NCI-H146 treated with DMSO at 0.1 percent for 48 hours (cell line): ENCODE data around the gene VPS54.
A peak's percentile ranks its signal among the peaks of the same experiment; 100 is the strongest.
"Not testable (repeated sequence)": the region's sequence is repeated elsewhere in the genome, so short reads cannot be mapped to it uniquely, and the experiment has no call there.

Experiments used
- DNase-seq: peaks from one replicate; lab custom pipeline; 2025; ENCODE audit not compliant: unreplicated experiment; lab: John Stamatoyannopoulos, UW

Gene VPS54

GRCh38 chr2:63872571-63873328 is 146.5 kb downstream of the VPS54 start:
- DNase-seq = no peak

- no peak for DNase-seq
These were observed 147.4 kb downstream of the VPS54 start for GRCh38 chr2:63871864-63872263.

GRCh38 chr2:63870679-63871078 is 148.5 kb downstream of the VPS54 start:
- DNase-seq = no peak

GRCh38 chr2:63866009-63866709 is 153.1 kb downstream of the VPS54 start:
- DNase-seq = no peak

- no peak for DNase-seq
These were observed 153.9 kb downstream of the VPS54 start for GRCh38 chr2:63865159-63865799.

- no peak for DNase-seq
These were observed 155.5 kb downstream of the VPS54 start for GRCh38 chr2:63863707-63864106.

- no peak for DNase-seq
These were observed 156.4 kb downstream of the VPS54 start for GRCh38 chr2:63862806-63863205.

GRCh38 chr2:63861220-63861822 is 157.9 kb downstream of the VPS54 start:
- peak; percentile 26 for DNase-seq

GRCh38 chr2:63858291-63858690 is 160.9 kb downstream of the VPS54 start:
- DNase-seq = no peak

- DNase-seq = no peak
These were observed 163.0 kb downstream of the VPS54 start for GRCh38 chr2:63856303-63856603.

GRCh38 chr2:63855418-63856302 is 163.6 kb downstream of the VPS54 start:
- DNase-seq = no peak

- no peak for DNase-seq
These were observed 165.5 kb downstream of the VPS54 start for GRCh38 chr2:63853527-63854310.

GRCh38 chr2:63851691-63852311 is 167.4 kb downstream of the VPS54 start:
- no peak for DNase-seq

GRCh38 chr2:63850649-63851048 is 168.6 kb downstream of the VPS54 start:
- no peak for DNase-seq

GRCh38 chr2:63850204-63850571 is 169.0 kb downstream of the VPS54 start:
- DNase-seq = no peak

- DNase-seq = no peak
These were observed 169.6 kb downstream of the VPS54 start for GRCh38 chr2:63849381-63850203.

- DNase-seq = not testable (repeated sequence)
These were observed 171.7 kb downstream of the VPS54 start for GRCh38 chr2:63847571-63847970.

- DNase-seq = no peak
These were observed 172.7 kb downstream of the VPS54 start for GRCh38 chr2:63846487-63846886.

GRCh38 chr2:63845866-63846265 is 173.4 kb downstream of the VPS54 start:
- DNase-seq = no peak
